ENCODE results near the gene MALT1. TPM values are rescaled to one million over a fixed set of nuclear protein-coding genes. Genes with fewer than 3 reads are reported as not detected.

MALT1 gene
- total RNA-seq, 1 donor from 2014 or later, result 28.1 TPM

DNA sequence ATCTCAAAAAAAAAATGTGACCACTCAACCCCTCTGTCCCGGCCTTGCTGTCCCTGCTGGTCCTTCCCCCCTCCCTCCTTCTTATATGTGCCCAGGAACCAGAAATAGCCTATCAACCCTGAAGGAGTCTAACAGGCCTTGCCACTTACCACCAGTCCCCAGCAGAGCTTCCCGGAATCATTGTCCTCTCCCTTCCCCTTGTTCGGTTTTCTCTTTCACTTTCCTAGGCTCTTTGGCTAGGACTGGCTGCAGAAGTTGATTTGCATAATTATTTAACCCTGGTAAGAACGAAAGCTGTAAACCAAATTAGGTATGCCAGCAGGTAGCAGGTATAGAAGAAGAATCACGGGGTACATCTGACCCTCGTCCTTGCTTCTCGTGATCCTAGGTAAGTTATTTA lies 120.8 kb downstream of the MALT1 start:
- Mint-ChIP-seq H3K36me3 (ENCODE audit: unreplicated experiment) (no peaks in the 10 kb centered on the region), H3K27ac (ENCODE audit: unreplicated experiment) (no peak overlapping the region), H3K4me3 (ENCODE audit: unreplicated experiment) (no peak overlapping the region), H3K4me1 (ENCODE audit: unreplicated experiment) (peaks cover 25% of the 10 kb centered on the region), H3K27me3 (ENCODE audit: unreplicated experiment) (no peaks in the 10 kb centered on the region), H3K9me3 (ENCODE audit: unreplicated experiment) (no peaks in the 10 kb centered on the region)
- DNase-seq (ENCODE audit: extremely low spot score, unreplicated experiment), result no peak
- TF ChIP-seq CTCF (IDR thresholded peaks at IDR 0.05), result no peak

GRCh38 chr18:58793361-58793760 lies 122.1 kb downstream of the MALT1 start:
- DNase-seq (ENCODE audit: extremely low spot score, unreplicated experiment), result no peak
- no peaks in the 10 kb centered on the region for H3K9me3 Mint-ChIP-seq (ENCODE audit: unreplicated experiment)
- H3K27ac Mint-ChIP-seq (ENCODE audit: unreplicated experiment), result no peak overlapping the region

GRCh38 chr18:58796220-58796619 lies 125.0 kb downstream of the MALT1 start:
- peaks cover 6% of the 10 kb centered on the region for H3K4me1 Mint-ChIP-seq (ENCODE audit: unreplicated experiment)
- H3K9me3 Mint-ChIP-seq (ENCODE audit: unreplicated experiment), result no peaks in the 10 kb centered on the region
- TF ChIP-seq CTCF (IDR thresholded peaks at IDR 0.05), result no peak
- no peaks in the 10 kb centered on the region for H3K27me3 Mint-ChIP-seq (ENCODE audit: unreplicated experiment)
- H3K4me3 Mint-ChIP-seq (ENCODE audit: unreplicated experiment), result no peak overlapping the region
- H3K36me3 Mint-ChIP-seq (ENCODE audit: unreplicated experiment), result no peaks in the 10 kb centered on the region
- H3K27ac Mint-ChIP-seq (ENCODE audit: unreplicated experiment), result no peak overlapping the region
- DNase-seq (ENCODE audit: extremely low spot score, unreplicated experiment), result no peak

More at GRCh38 chr18:58793361-58793760, 122.1 kb downstream of the MALT1 start:
- H3K36me3 Mint-ChIP-seq (ENCODE audit: unreplicated experiment), result no peaks in the 10 kb centered on the region
- no peak overlapping the region for H3K4me3 Mint-ChIP-seq (ENCODE audit: unreplicated experiment)
- no peak for TF ChIP-seq CTCF (IDR thresholded peaks at IDR 0.05)
- peaks cover 19% of the 10 kb centered on the region for H3K4me1 Mint-ChIP-seq (ENCODE audit: unreplicated experiment)
- H3K27me3 Mint-ChIP-seq (ENCODE audit: unreplicated experiment), result no peaks in the 10 kb centered on the region

DNA sequence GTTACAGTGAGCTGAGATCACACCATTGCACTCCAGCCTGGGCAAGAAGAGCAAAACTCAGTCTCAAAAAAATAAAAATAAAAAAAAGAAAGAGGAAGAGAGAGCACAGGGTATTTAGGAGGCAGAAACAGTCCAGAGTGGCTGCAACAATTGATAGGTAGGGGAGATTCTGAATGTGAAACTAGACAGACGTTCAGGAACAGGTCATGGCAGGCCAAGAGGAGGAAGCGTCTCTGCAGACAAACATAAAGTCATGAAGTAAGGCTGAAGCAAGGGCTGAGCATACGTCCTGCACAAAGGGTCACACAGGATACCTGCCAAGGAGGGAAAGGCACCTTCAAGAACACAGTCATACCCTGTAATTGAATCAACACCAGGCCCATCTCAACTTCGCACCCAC lies 129.3 kb downstream of the MALT1 start:
- no peak for DNase-seq (ENCODE audit: extremely low spot score, unreplicated experiment)
- no peak for TF ChIP-seq CTCF (IDR thresholded peaks at IDR 0.05)
- Mint-ChIP-seq H3K27ac (ENCODE audit: unreplicated experiment) (no peak overlapping the region), H3K9me3 (ENCODE audit: unreplicated experiment) (no peaks in the 10 kb centered on the region), H3K4me1 (ENCODE audit: unreplicated experiment) (peaks cover 11% of the 10 kb centered on the region), H3K4me3 (ENCODE audit: unreplicated experiment) (no peak overlapping the region), H3K27me3 (ENCODE audit: unreplicated experiment) (no peaks in the 10 kb centered on the region), H3K36me3 (ENCODE audit: unreplicated experiment) (no peaks in the 10 kb centered on the region)

DNA sequence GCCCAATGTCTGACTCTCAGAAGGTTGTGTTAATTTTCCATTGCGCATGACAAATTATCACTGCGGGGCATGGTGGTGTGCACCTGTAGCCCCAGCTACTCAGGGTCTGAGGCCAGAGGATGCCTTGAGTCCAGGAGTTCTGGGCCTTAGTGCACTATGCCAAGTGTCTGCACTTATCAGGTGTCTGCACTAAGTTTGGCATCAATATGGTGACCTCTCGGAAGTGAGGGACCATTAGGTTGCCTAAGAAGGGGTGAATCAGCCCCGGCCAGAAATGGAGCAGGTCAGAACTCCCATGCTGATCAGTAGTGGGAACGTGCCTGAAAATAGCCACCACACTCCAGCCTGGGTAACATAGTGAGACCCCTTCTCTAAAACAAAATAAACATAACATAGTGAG lies 131.7 kb downstream of the MALT1 start:
- Mint-ChIP-seq H3K36me3 (ENCODE audit: unreplicated experiment) (no peaks in the 10 kb centered on the region), H3K9me3 (ENCODE audit: unreplicated experiment) (no peaks in the 10 kb centered on the region), H3K27me3 (ENCODE audit: unreplicated experiment) (no peaks in the 10 kb centered on the region), H3K4me1 (ENCODE audit: unreplicated experiment) (peaks cover 17% of the 10 kb centered on the region), H3K4me3 (ENCODE audit: unreplicated experiment) (no peak overlapping the region), H3K27ac (ENCODE audit: unreplicated experiment) (no peak overlapping the region)
- TF ChIP-seq CTCF (IDR thresholded peaks at IDR 0.05), result no peak
- no peak for DNase-seq (ENCODE audit: extremely low spot score, unreplicated experiment)

Data from osteocyte (in vitro differentiated cells).